ENCODE measurements around the gene STK4. TPM values are rescaled to one million over a fixed set of nuclear protein-coding genes. Genes with fewer than 3 reads are reported as not detected.

The STK4 gene
- total and polyA plus RNA-seq, 2 of the 8 experiments (the other 6 are each of a cell fraction or from before 2014, with no cell fraction given), result 12.0 to 34.3 TPM

DNA sequence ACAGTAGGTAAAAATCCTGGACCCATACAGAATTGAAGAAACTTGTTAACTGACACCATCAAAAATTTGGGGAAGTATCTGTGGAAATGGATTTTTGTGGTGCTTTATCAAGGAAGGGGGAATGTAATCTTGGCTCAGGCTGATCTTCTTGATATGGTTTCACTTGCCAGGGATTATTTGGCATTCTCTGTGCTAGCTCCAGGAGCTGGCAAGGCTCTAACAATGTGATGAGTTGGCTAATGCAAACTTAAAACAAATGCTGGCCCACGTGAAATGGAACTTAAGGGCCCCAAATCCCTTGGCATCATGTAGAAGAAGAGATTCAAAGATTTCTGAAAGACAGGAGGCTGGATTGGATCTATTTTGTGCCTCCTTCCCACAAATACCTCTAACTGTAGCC is 121.5 kb downstream of the STK4 start (continued):
- TF ChIP-seq HDAC6 (IDR thresholded peaks at IDR 0.05; ENCODE audit: low read depth, low read length), result no peak
- TF ChIP-seq GTF2F1 (IDR thresholded peaks at IDR 0.05; ENCODE audit: borderline replicate concordance, low read depth, low read length), result no peak
- no peak for TF ChIP-seq RFX5 (IDR thresholded peaks at IDR 0.05; ENCODE audit: borderline replicate concordance, low read depth, low read length)
- no peak for TF ChIP-seq FOSL1 (IDR thresholded peaks at IDR 0.05; ENCODE audit: insufficient read depth, low read depth, low read length)

Data from H1 (cell line).